T-helper 1 cell (primary cell): ENCODE measurements around the gene CBFA2T2.

ENCODE experiments used
- DNase-seq, 5 donors: peaks; one replicate each; pipeline ENCODE4 v3.0.0-alpha.2; 2012 to 2020

CBFA2T2 gene

GRCh38 chr20:33655164-33655563, 165.3 kb downstream of the CBFA2T2 start:
- DNase-seq = no peak

GRCh38 chr20:33656010-33656782, 166.3 kb downstream of the CBFA2T2 start:
- no peak for DNase-seq

- DNase-seq = no peak
Measured at GRCh38 chr20:33656783-33657703, 167.1 kb downstream of the CBFA2T2 start.

GRCh38 chr20:33657704-33658095, 167.8 kb downstream of the CBFA2T2 start:
- no peak for DNase-seq

- DNase-seq = no peak
Measured at GRCh38 chr20:33658510-33658909, 168.6 kb downstream of the CBFA2T2 start.

- DNase-seq = no peak
Measured at GRCh38 chr20:33658929-33659328, 169.0 kb downstream of the CBFA2T2 start.

- no peak for DNase-seq
Measured at GRCh38 chr20:33659341-33660034, 169.6 kb downstream of the CBFA2T2 start.

- no peak for DNase-seq
Measured at GRCh38 chr20:33660035-33660684, 170.3 kb downstream of the CBFA2T2 start.

GRCh38 chr20:33660685-33661058, 170.8 kb downstream of the CBFA2T2 start:
- no peak for DNase-seq

- DNase-seq = no peak
Measured at GRCh38 chr20:33662172-33662571, 172.3 kb downstream of the CBFA2T2 start, which contains the start of gene C20orf144. TSS of gene C20orf144 (plus strand) at chr20:33662327. CDS start at chr20:33662346, 19 bp downstream.

- DNase-seq = peak; percentile 72 to 92 (median 75)
Measured at GRCh38 chr20:33663161-33664084, 173.5 kb downstream of the CBFA2T2 start.

- DNase-seq = no peak
Measured at GRCh38 chr20:33664085-33664761, 174.3 kb downstream of the CBFA2T2 start.

GRCh38 chr20:33664762-33665144, 174.9 kb downstream of the CBFA2T2 start:
- no peak for DNase-seq

GRCh38 chr20:33666293-33667244, 176.7 kb downstream of the CBFA2T2 start, which contains the start of gene ACTL10:
TSS of gene ACTL10 (plus strand) at chr20:33666943. CDS start at chr20:33667498, 555 bp downstream.
- peak; percentile 68 to 84 (median 75) for DNase-seq

GRCh38 chr20:33667245-33667675, 177.4 kb downstream of the CBFA2T2 start:
- peak in 4 of 5 donors; percentile 24 to 55 (median 42) for DNase-seq

- peak; percentile 61 to 81 (median 67) for DNase-seq
Measured at GRCh38 chr20:33667676-33668465, 178.0 kb downstream of the CBFA2T2 start.

- DNase-seq = no peak
Measured at GRCh38 chr20:33668466-33669155, 178.7 kb downstream of the CBFA2T2 start.

- DNase-seq = no peak
Measured at GRCh38 chr20:33669224-33669623, 179.3 kb downstream of the CBFA2T2 start.
